NCI-H748 (cell line): Measurements from ENCODE around the gene TACC3.

Experiments
- DNase-seq: peaks from one replicate; lab custom pipeline; 2025; ENCODE audit not compliant: unreplicated experiment; lab: John Stamatoyannopoulos, UW

Gene TACC3

GRCh38 chr4:1758306-1759121 is 37.2 kb downstream of the TACC3 start:
- no peak for DNase-seq

- no peak for DNase-seq
These were observed 38.0 kb downstream of the TACC3 start for GRCh38 chr4:1759170-1759817.

GRCh38 chr4:1759818-1760223 is 38.5 kb downstream of the TACC3 start:
- no peak for DNase-seq

GRCh38 chr4:1760521-1761071 is 39.3 kb downstream of the TACC3 start:
- DNase-seq = no peak

- no peak for DNase-seq
These were observed 39.9 kb downstream of the TACC3 start for GRCh38 chr4:1761130-1761689.

GRCh38 chr4:1762264-1763010 is 41.1 kb downstream of the TACC3 start:
- no peak for DNase-seq

GRCh38 chr4:1763070-1763549 is 41.8 kb downstream of the TACC3 start:
- DNase-seq = no peak

- DNase-seq = no peak
These were observed 42.3 kb downstream of the TACC3 start for GRCh38 chr4:1763550-1764080.

- DNase-seq = no peak
These were observed 43.3 kb downstream of the TACC3 start for GRCh38 chr4:1764670-1765069.

- DNase-seq = no peak
These were observed 44.2 kb downstream of the TACC3 start for GRCh38 chr4:1765409-1766072.

GRCh38 chr4:1766106-1767060 is 45.1 kb downstream of the TACC3 start:
- DNase-seq = no peak

GRCh38 chr4:1767061-1767769 is 45.9 kb downstream of the TACC3 start:
- peak; percentile 8 for DNase-seq

GRCh38 chr4:1767770-1768366 is 46.5 kb downstream of the TACC3 start:
- DNase-seq = peak; percentile 16

GRCh38 chr4:1768367-1769034 is 47.2 kb downstream of the TACC3 start:
- DNase-seq = no peak

GRCh38 chr4:1769692-1770091 is 48.4 kb downstream of the TACC3 start:
- DNase-seq = no peak

GRCh38 chr4:1770245-1770644 is 48.9 kb downstream of the TACC3 start:
- peak; percentile 0 for DNase-seq

- DNase-seq = no peak
These were observed 49.5 kb downstream of the TACC3 start for GRCh38 chr4:1770791-1771231.
